ENCODE measurements around the gene ECEL1.
"Not testable (repeated sequence)": the region's sequence is repeated elsewhere in the genome, so short reads cannot be mapped to it uniquely, and the experiment has no call there.

The ECEL1 gene

GRCh38 chr2:232487385-232488096 is at the start of gene ECEL1:
TSS of gene ECEL1 (minus strand) at chr2:232487834. CDS start at chr2:232486653, 1,181 bp downstream.
- peak; percentile 61 for DNase-seq (ENCODE audit: low spot score)

GRCh38 chr2:232537079-232537478 is 49.4 kb upstream of the ECEL1 start:
- no peak for DNase-seq (ENCODE audit: low spot score)

- DNase-seq (ENCODE audit: low spot score) = no peak
These were observed 48.3 kb upstream of the ECEL1 start for GRCh38 chr2:232535761-232536530.

- DNase-seq (ENCODE audit: low spot score) = no peak
These were observed 47.5 kb upstream of the ECEL1 start for GRCh38 chr2:232534940-232535651.

- no peak for DNase-seq (ENCODE audit: low spot score)
These were observed 46.5 kb upstream of the ECEL1 start for GRCh38 chr2:232533944-232534710.

GRCh38 chr2:232532821-232533220 is 45.2 kb upstream of the ECEL1 start:
- not testable (repeated sequence) for DNase-seq (ENCODE audit: low spot score)

- DNase-seq (ENCODE audit: low spot score) = no peak
These were observed 44.8 kb upstream of the ECEL1 start for GRCh38 chr2:232532419-232532818.

GRCh38 chr2:232530626-232531260 is 43.1 kb upstream of the ECEL1 start:
- DNase-seq (ENCODE audit: low spot score) = no peak

GRCh38 chr2:232529806-232530547 is 42.3 kb upstream of the ECEL1 start:
- DNase-seq (ENCODE audit: low spot score) = no peak

GRCh38 chr2:232528746-232529460 is 41.3 kb upstream of the ECEL1 start:
- DNase-seq (ENCODE audit: low spot score) = no peak

GRCh38 chr2:232527905-232528470 is 40.4 kb upstream of the ECEL1 start:
- DNase-seq (ENCODE audit: low spot score) = no peak

- DNase-seq (ENCODE audit: low spot score) = no peak
These were observed 38.8 kb upstream of the ECEL1 start for GRCh38 chr2:232526372-232526941.

GRCh38 chr2:232525791-232526371 is 38.2 kb upstream of the ECEL1 start, which contains the start of gene CHRND:
TSS of gene CHRND (plus strand) at chr2:232526160. CDS start at chr2:232526216, 56 bp downstream.
- no peak for DNase-seq (ENCODE audit: low spot score)

- DNase-seq (ENCODE audit: low spot score) = no peak
These were observed 37.6 kb upstream of the ECEL1 start for GRCh38 chr2:232525199-232525598.

- no peak for DNase-seq (ENCODE audit: low spot score)
These were observed 37.1 kb upstream of the ECEL1 start for GRCh38 chr2:232524771-232525170.

GRCh38 chr2:232523682-232524597 is 36.3 kb upstream of the ECEL1 start:
- peak; percentile 72 for DNase-seq (ENCODE audit: low spot score)

GRCh38 chr2:232523402-232523681 is 35.7 kb upstream of the ECEL1 start:
- no peak for DNase-seq (ENCODE audit: low spot score)

Measured in D341Med (cell line).